ENCODE measurements around the gene HPS5. TPM values are rescaled to one million over a fixed set of nuclear protein-coding genes. Genes with fewer than 3 reads are reported as not detected.

Gene HPS5
- total and polyA plus RNA-seq, 2 of the 4 experiments (the other 2 are of a cell fraction): 7.9 to 28.3 TPM

DNA sequence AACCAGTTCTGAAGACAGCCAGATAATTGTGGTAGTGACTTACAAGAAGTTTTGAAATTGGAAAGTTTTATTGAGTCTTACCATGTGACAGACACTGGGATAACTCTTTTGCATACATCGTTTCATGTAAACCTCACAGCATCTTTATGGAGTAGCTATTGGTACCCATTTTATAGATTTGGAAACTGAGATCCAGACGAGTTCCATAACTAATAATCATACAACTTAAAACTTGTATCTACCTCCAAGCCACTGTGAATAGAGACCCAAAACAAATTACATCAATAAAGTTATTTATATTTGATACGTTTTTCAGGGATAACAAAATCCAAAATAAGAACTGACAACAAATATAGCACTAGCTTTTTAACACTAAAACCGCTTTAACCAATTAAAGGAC is 36.7 kb upstream of the HPS5 start:
- no peak overlapping the region for H2BK20ac ChIP-seq (ENCODE audit: low read depth, low read length)
- H4K5ac ChIP-seq (ENCODE audit: low read depth, low read length): no peak overlapping the region
- H3K9me3 ChIP-seq (ENCODE audit: control insufficient read depth, insufficient read depth, low read length): no peaks in the 10 kb centered on the region
- H3K56ac ChIP-seq (ENCODE audit: extremely low read depth, insufficient read depth, low read length): no peak overlapping the region
- H3K14ac ChIP-seq (replicated peaks; ENCODE audit: low read depth, low read length): no peak overlapping the region
- no peaks in the 10 kb centered on the region for H4K20me1 ChIP-seq (ENCODE audit: insufficient read depth, low read length)
- no peaks in the 10 kb centered on the region for H3K27me3 ChIP-seq (ENCODE audit: control insufficient read depth, insufficient read depth, low read length)
- no peak overlapping the region for H2AK5ac ChIP-seq (ENCODE audit: low read depth, low read length)
- H3K4me2 ChIP-seq (ENCODE audit: low read depth, low read length): no peak overlapping the region
- WGBS, 2 experiments (ENCODE audit: extremely low coverage in 2 of 2, insufficient read length in 1 of 2): no CpG with 5 or more reads among the region's 4 CpGs
- dilution Hi-C loops (cut with HindIII; ENCODE audit: low sequenced_read_pairs, unreplicated experiment) (no loop called here), intact Hi-C loops (cut with micrococcal nuclease) (no loop called here), in situ Hi-C loops (cut with MboI; ENCODE audit: low sequenced_read_pairs) (no loop called here)
- no peaks in the 10 kb centered on the region for H3K9me1 ChIP-seq (ENCODE audit: insufficient read depth, low read length)
- no peak for TF ChIP-seq CHD1 (IDR thresholded peaks at IDR 0.05; ENCODE audit: low read depth, low read length)
- H3K36me3 ChIP-seq (ENCODE audit: control insufficient read depth, insufficient read depth, low read length): peaks cover 38% of the 10 kb centered on the region
- H3K4me3 ChIP-seq (ENCODE audit: insufficient read depth, low read depth, low read length): no peak overlapping the region
- no peak overlapping the region for H2AK9ac ChIP-seq (replicated peaks; ENCODE audit: low read depth, low read length, poor library complexity)
- no peak overlapping the region for H4K91ac ChIP-seq (ENCODE audit: insufficient read depth, low read depth, low read length)
- no peak overlapping the region for H4K8ac ChIP-seq (ENCODE audit: low read depth in 2 of 2, low read length in 2 of 2)
- no peak overlapping the region for H3K4ac ChIP-seq (ENCODE audit: low read depth, low read length)
- H2BK120ac ChIP-seq (ENCODE audit: low read depth, low read length): no peak overlapping the region
- BruUV-seq (replicated peaks): no TSS peak
- no peak for ATAC-seq (ENCODE audit: low read depth)
- no peak overlapping the region for H3K18ac ChIP-seq (ENCODE audit: low read depth, low read length)
- no peaks in the 10 kb centered on the region for H3K4me1 ChIP-seq (ENCODE audit: control insufficient read depth, insufficient read depth, low read length)
- H3K27ac ChIP-seq (ENCODE audit: insufficient read depth, low read length): no peak overlapping the region
- H2BK5ac ChIP-seq (ENCODE audit: low read depth, low read length, poor library complexity, severe bottlenecking): no peak overlapping the region
- DNase-seq: no peak
- H3K9ac ChIP-seq (ENCODE audit: low read depth, low read length): no peak overlapping the region
- no peak overlapping the region for H3K23ac ChIP-seq (ENCODE audit: low read depth, low read length)
- H2AFZ ChIP-seq (replicated peaks; ENCODE audit: low read length, poor library complexity): no peak overlapping the region
- ChIA-PET POLR2A (ENCODE audit: unreplicated experiment) (no interaction called here), CTCF (no interaction called here)
- H3K79me1 ChIP-seq (ENCODE audit: low read depth in 1 of 2, low read length in 2 of 2): no peaks in the 10 kb centered on the region; a peak in 1 of 4 replicates
- H2BK15ac ChIP-seq (ENCODE audit: low read depth, low read length): no peak overlapping the region
